HG02678 (cell line): ENCODE measurements around the gene ARMC5.
A peak's percentile ranks its signal among the peaks of the same experiment; 100 is the strongest.
"Not testable (repeated sequence)": the region's sequence is repeated elsewhere in the genome, so short reads cannot be mapped to it uniquely, and the experiment has no call there.

Experiments used
- ATAC-seq: cut with Tn5 transposase; IDR thresholded peaks from one replicate; pipeline ENCODE4 v1.9.1; 2021; ENCODE audit warnings: mild to moderate bottlenecking, moderate library complexity; ENCODE audit not compliant: unreplicated experiment

The ARMC5 gene

GRCh38 chr16:31493506-31494125, 34.3 kb downstream of the ARMC5 start:
- ATAC-seq = no peak

- ATAC-seq = no peak
Measured at GRCh38 chr16:31496670-31497069, 37.4 kb downstream of the ARMC5 start.

GRCh38 chr16:31498493-31498892, 39.2 kb downstream of the ARMC5 start:
- ATAC-seq = no peak

- ATAC-seq = no peak
Measured at GRCh38 chr16:31499928-31500327, 40.6 kb downstream of the ARMC5 start.

DNA sequence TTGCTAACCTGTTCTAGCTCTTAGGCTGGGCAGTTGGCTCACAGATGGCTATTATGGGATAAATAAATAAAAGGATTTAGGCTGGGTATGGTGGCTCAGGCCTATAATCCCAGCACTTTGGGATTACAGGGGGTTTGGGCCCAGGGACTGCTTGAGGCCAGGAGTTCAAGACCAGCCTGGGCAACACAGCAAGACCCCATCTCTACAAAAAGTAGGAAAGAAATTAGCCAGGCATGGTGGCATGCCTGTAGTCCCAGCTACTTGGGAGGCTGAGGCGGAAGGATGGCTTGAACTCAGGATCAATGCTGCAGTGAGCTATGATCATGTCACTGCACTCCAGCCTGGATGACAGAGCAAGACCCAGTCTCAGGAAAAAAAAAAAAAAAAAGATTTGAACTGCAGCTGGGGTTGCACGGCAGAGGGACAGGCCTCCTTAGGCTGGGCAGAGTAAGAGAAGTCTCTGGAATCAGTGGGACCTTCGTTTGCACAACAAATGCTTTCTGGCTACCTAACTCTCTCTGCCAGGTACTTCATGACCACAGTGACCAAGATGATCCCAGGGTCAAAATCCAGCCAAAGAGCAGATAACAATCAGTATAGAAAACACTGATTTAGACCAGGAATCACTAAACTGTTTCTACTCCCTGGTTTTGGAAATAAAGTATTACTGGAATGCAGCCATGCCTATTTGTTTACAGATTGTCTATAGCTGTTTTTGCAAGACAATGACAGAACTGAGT, 42.1 kb downstream of the ARMC5 start:
- ATAC-seq = no peak

GRCh38 chr16:31501966-31502348, 42.7 kb downstream of the ARMC5 start:
- no peak for ATAC-seq

DNA sequence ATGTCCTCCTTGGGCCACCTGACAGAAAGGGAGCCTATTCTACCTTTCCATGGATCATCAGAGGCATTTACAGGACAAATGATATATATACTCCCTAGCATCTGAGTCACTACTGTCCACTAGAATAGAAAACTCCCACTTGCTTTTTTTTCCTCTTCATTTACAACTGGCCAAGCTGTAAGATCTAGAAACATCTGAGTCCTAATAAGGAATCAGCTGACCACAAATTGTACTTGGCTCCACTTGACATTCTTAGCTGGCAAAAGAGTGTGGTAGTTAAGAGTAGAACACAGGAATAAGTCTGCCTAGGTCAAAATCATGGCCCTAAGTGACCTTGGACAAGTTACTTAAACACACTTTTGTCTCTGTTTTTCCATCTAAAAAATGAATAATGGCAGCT, 43.7 kb downstream of the ARMC5 start:
- no peak for ATAC-seq

DNA sequence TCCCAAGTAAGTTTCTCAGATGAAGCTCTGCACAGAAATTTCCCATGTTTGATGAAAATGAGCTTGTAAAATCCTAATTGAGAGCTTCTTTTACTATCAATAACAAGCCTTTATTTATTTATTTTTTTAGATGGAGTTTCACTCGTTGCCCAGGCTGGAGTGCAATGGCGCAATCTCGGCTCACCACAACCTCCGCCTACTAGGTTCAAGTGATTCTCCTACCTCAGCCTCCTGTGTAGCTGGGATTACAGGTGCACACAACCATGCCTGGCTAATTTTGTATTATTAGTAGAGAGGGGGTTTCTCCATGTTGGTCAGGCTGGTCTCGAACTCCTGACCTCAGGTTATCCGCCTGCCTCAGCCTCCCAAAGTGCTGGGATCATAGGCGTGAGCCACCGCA, 44.3 kb downstream of the ARMC5 start:
- ATAC-seq = not testable (repeated sequence)

DNA sequence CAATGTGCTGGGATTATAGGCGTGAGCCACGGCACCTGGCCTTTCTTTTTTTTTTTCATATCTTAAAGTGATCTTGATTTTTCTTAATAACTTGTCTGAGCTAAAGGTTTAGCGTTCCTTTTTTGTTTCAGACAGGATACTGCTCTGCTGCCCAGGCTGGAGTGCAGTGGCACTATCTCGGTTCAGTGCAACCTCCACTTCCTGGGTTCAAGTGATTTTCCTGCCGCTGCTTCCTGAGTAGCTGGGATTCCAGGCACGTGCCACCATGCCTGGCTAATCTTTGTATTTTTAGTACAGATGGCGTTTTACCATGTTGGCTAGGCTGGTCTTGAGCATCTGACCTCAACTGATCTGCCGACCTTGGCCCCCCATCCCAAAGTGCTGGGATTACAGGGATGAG, 44.9 kb downstream of the ARMC5 start:
- ATAC-seq = no peak

DNA sequence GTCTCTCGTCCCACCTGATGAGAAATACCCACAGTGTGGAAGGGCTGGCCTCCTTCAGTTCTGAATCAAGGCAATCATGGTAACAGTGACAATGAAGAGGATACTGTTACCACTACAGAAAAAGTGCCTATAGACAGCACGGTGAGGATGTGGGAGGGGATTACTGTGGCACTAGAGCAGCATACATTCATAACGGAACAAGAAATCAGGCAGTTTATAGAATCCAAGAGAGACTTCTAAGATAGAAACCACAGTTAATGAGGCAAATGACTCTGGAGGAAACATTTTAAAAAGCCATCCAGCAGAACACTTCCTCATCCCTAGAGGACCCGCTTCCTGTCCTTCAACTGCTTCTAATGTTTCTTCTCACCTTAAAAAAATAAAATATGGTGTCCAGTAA, 46.2 kb downstream of the ARMC5 start:
- ATAC-seq = peak; percentile 39

- ATAC-seq = no peak
Measured at GRCh38 chr16:31507617-31507928, 48.3 kb downstream of the ARMC5 start.

GRCh38 chr16:31507929-31508705, 48.8 kb downstream of the ARMC5 start, which contains the start of gene RUSF1:
Gene RUSF1, minus strand, starts transcription at chr16:31508391. Its CDS starts 18 bp downstream, at chr16:31508373.
- ATAC-seq = peak; percentile 90

GRCh38 chr16:31508706-31509195, 49.5 kb downstream of the ARMC5 start:
- no peak for ATAC-seq

GRCh38 chr16:31513126-31513525, 53.8 kb downstream of the ARMC5 start:
- no peak for ATAC-seq

DNA sequence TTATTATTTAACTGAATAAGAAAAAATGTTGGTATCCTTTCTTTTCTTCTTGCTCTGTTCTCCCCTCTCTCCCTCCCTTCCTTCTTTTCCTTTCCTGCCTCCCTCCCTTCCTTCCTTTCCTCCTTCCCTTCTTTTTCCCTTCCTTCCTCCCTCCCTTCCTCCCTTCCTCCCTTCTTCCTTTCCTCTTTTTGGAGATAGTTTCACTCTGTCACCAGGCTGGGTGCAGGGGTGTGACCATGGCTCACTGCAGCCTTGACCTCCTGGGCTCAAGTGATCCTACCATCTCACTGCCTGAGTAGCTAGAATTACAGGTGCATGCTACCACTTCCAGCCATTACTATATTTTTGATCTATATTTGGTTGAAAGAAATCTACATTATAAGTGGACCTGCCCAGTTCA, 54.6 kb downstream of the ARMC5 start:
- no peak for ATAC-seq
